Glutamatergic neuron (in vitro differentiated cells): Measurements from ENCODE around the gene PLAAT3. TPM values are rescaled to one million over a fixed set of nuclear protein-coding genes. Genes with fewer than 3 reads are reported as not detected.

ENCODE experiments used
- DNase-seq: peaks from one replicate; pipeline ENCODE4 v3.0.0; 2022
- H3K27ac Mint-ChIP-seq: one replicate; pipeline ENCODE4 v1.8.0; 2020; ENCODE audit warnings: mild to moderate bottlenecking, mixed read lengths, inconsistent platforms; ENCODE audit not compliant: unreplicated experiment
- H3K27me3 Mint-ChIP-seq: one replicate; pipeline ENCODE4 v1.8.0; 2020; ENCODE audit warnings: mild to moderate bottlenecking, moderate library complexity, mixed read lengths, inconsistent platforms; ENCODE audit not compliant: unreplicated experiment
- H3K36me3 Mint-ChIP-seq: one replicate; pipeline ENCODE4 v1.8.0; 2020; ENCODE audit warnings: mild to moderate bottlenecking, mixed read lengths, inconsistent platforms; ENCODE audit not compliant: unreplicated experiment
- H3K4me1 Mint-ChIP-seq: one replicate; pipeline ENCODE4 v1.8.0; 2020; ENCODE audit warnings: mild to moderate bottlenecking, low read depth, mixed read lengths, inconsistent platforms; ENCODE audit not compliant: unreplicated experiment
- H3K4me3 Mint-ChIP-seq: one replicate; pipeline ENCODE4 v1.8.0; 2020; ENCODE audit warnings: mild to moderate bottlenecking, mixed read lengths, inconsistent platforms; ENCODE audit not compliant: unreplicated experiment
- H3K9me3 Mint-ChIP-seq: one replicate; pipeline ENCODE4 v1.8.0; 2020; ENCODE audit warnings: mild to moderate bottlenecking, moderate library complexity, mixed read lengths, inconsistent platforms; ENCODE audit not compliant: unreplicated experiment
- long read RNA-seq: library from polyadenylated mRNA; unstranded; transcript quantifications from one replicate; pipeline ENCODE4 v2.0.0, GENCODE V29; 2020; ENCODE audit not compliant: unreplicated experiment
- total RNA-seq: library from RNA; stranded (reverse); fragmentation: NEBNext Ultra II Directional; extraction: Animal tissue kit (Norgen Biotek cat#: 25700); gene quantifications from one replicate; pipeline ENCODE4 v1.2.1, GENCODE V29; 2021; ENCODE audit not compliant: unreplicated experiment
- TF ChIP-seq, protein P1 (sequence below): fragments of 200-600 bp; sonication (generic); IDR thresholded peaks from one replicate; pipeline ENCODE4 v1.5.0; 2021; ENCODE audit not compliant: partially characterized antibody, unreplicated experiment

Gene PLAAT3
- 43.6 TPM for total RNA-seq
- long read RNA-seq, transcript PLA2G16-201 (4 exons, 2,594 nt), result major isoform, 34 of 51 reads
- long read RNA-seq, transcript PLA2G16-203 (5 exons, 1,099 nt), result minor isoform, 13 of 51 reads
- long read RNA-seq, partial matches to known transcripts, result 1 of 51 reads
- long read RNA-seq, other reads (novel, unspliced or antisense), result 2 of 51 reads

DNA sequence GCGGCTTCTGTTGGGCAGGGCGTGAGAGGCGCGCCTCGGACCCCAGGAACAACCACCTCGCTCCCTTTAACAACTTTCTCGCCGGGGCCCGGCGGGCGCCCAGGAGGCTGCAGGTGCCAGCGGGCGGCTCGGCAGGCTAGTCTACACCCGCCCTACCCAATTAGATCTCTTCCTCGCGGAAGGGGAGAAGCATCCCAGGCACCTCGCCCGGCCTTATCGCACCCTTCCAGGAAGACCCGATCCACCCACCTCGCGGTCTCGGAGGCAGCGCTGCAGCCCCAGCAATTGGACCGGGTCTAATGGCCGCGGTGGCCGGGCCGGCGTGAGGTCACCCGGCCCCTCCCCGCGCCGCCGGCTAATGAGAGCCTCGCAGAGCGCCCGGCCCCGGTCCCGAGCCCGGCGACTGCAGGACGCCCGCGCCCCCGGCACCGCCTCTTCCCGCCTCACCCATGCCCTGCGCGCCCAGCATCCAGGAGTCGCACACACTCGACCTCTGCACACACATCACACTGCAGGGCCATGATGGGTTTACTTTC is at the start of gene PLAAT3:
Gene PLAAT3, minus strand, starts transcription at position 298 of the 536 bp plus-strand sequence. CDS start 419 bp downstream, outside the sequence.
- Mint-ChIP-seq H3K27me3 (peaks cover 2% of the 10 kb centered on the region), H3K4me3 (peak within 1 kb of the TSS; percentile 90), H3K9me3 (peaks cover 7% of the 10 kb centered on the region), H3K27ac (peak within 1 kb of the TSS; percentile 90), H3K4me1 (peaks cover 13% of the 10 kb centered on the region), H3K36me3 (no peaks in the 10 kb centered on the region)
- TF ChIP-seq, protein P1, sequence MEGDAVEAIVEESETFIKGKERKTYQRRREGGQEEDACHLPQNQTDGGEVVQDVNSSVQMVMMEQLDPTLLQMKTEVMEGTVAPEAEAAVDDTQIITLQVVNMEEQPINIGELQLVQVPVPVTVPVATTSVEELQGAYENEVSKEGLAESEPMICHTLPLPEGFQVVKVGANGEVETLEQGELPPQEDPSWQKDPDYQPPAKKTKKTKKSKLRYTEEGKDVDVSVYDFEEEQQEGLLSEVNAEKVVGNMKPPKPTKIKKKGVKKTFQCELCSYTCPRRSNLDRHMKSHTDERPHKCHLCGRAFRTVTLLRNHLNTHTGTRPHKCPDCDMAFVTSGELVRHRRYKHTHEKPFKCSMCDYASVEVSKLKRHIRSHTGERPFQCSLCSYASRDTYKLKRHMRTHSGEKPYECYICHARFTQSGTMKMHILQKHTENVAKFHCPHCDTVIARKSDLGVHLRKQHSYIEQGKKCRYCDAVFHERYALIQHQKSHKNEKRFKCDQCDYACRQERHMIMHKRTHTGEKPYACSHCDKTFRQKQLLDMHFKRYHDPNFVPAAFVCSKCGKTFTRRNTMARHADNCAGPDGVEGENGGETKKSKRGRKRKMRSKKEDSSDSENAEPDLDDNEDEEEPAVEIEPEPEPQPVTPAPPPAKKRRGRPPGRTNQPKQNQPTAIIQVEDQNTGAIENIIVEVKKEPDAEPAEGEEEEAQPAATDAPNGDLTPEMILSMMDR, result no peak
- DNase-seq, result peak; percentile 78

DNA sequence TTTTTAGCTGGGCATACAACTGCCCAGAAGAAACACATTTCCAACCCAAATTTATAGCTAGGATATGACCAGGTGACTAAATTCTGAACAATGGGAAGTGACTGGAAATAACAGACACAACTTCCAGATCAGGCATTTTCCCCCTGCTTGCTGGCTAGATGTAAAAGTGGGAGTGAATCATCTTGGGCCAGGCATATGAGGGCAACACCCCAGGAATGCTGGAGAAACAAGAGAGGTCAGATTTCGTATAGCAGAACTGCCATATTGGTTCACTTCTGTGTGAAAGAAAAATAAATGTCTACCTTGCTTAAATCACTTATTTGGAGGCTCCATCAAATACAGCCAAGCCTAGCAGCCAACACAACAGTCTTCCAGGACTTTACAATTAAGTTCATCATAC is 49.6 kb upstream of the PLAAT3 start:
- Mint-ChIP-seq H3K27me3 (peaks cover 3% of the 10 kb centered on the region), H3K4me1 (no peaks in the 10 kb centered on the region), H3K4me3 (no peak overlapping the region), H3K9me3 (no peaks in the 10 kb centered on the region), H3K36me3 (no peaks in the 10 kb centered on the region), H3K27ac (no peak overlapping the region)
- DNase-seq, result no peak
- TF ChIP-seq, protein P1, result no peak

DNA sequence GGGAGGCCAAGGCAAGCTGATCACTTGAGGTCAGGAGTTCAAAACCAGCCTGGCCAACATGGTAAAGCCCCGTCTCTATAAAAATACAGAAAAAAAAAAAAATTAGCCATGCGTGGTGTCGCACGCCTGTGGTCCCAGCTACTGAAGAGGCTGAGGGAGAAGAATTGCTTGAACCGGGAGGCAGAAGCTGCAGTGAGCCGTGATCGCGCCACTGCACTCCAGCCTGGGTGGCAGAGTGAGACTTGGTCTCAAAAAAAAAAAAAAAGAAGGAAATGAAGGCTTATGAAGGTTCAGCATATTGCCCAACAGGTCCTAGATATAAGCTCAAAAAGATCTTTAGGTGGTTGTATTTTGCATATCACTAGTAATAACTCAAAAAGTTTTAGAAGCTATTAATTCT is 46.7 kb upstream of the PLAAT3 start:
- H3K27me3 Mint-ChIP-seq, result peaks cover 3% of the 10 kb centered on the region
- DNase-seq, result no peak

DNA sequence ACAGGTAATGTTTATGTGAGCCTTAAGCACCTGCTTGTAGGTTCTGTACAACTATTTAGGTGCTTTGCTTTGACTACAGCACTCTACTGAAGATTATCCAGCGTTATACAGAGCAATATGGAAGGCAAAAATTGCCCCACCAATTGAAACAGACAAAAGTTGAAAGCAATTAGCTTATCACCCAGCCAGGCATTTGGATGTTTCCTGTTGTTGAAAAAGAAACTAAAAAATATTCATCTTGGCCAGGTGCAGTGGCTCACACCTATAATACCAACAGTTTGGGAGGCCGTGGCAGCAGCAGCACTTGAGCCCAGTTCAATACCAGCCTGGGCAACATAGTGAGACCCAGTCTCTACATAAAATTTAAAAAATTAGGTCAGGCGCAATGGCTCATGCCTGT is 38.4 kb upstream of the PLAAT3 start:
- Mint-ChIP-seq H3K4me1 (peaks cover 1% of the 10 kb centered on the region), H3K9me3 (no peaks in the 10 kb centered on the region), H3K27ac (no peak overlapping the region), H3K4me3 (no peak overlapping the region), H3K36me3 (no peaks in the 10 kb centered on the region), H3K27me3 (no peaks in the 10 kb centered on the region)
- DNase-seq, result no peak
- TF ChIP-seq, protein P1, result no peak

More for the DNA sequence above, 46.7 kb upstream of the PLAAT3 start:
- H3K27ac Mint-ChIP-seq, result no peak overlapping the region
- TF ChIP-seq, protein P1, result no peak
- H3K4me1 Mint-ChIP-seq, result no peaks in the 10 kb centered on the region
- H3K36me3 Mint-ChIP-seq, result no peaks in the 10 kb centered on the region
- no peaks in the 10 kb centered on the region for H3K9me3 Mint-ChIP-seq
- no peak overlapping the region for H3K4me3 Mint-ChIP-seq

DNA sequence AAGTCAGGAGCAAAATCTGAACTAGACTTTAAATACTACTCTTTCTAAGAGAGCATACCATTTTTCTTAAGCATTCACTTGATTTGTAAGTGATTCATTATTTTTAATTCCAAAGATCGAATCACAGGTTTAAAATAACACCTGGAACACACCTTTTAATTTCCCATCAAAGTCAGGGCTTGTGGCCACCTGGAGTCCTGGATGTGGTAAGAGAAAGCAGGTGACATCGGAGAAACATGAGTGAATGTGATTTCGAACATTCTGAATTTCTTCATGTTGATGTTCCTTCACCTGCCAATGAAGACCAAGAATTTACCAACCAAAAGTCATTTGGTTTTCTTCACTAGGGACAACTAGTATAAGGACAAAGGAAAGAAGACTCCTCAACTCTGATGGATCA is 29.0 kb upstream of the PLAAT3 start:
- no peak for DNase-seq
- no peaks in the 10 kb centered on the region for H3K27me3 Mint-ChIP-seq
- H3K36me3 Mint-ChIP-seq, result no peaks in the 10 kb centered on the region
- no peaks in the 10 kb centered on the region for H3K4me1 Mint-ChIP-seq
- H3K4me3 Mint-ChIP-seq, result no peak overlapping the region
- no peak overlapping the region for H3K27ac Mint-ChIP-seq
- TF ChIP-seq, protein P1, result no peak
- no peaks in the 10 kb centered on the region for H3K9me3 Mint-ChIP-seq
